Gastroesophageal sphincter (tissue), 4 donors: ENCODE data around the gene PNKP. TPM values are rescaled to one million over a fixed set of nuclear protein-coding genes. Genes with fewer than 3 reads are reported as not detected.
"Not testable (repeated sequence)": the region's sequence is repeated elsewhere in the genome, so short reads cannot be mapped to it uniquely, and the experiment has no call there.

Source experiments
- ATAC-seq: fragments of 150-250 bp; one replicate; pipeline ENCODE4 v1.9.1; 2016; ENCODE audit warnings: mild to moderate bottlenecking, moderate library complexity
- H3K27ac ChIP-seq, 4 donors: fragments of 200-600 bp; sonication (generic) in 3 of 4; 1 replicate in 3 of 4; 2 replicates in 1 of 4; pipeline ENCODE4 v1.5.1; 2016 to 2019
- H3K27me3 ChIP-seq: fragments of 200-600 bp; sonication (generic); one replicate; pipeline ENCODE4 v1.5.1; 2019
- H3K36me3 ChIP-seq, 2 donors: fragments of 200-600 bp; sonication (generic); one replicate each; pipeline ENCODE4 v1.5.1; 2019; ENCODE audit warnings: control low read depth in 1 of 2
- H3K4me1 ChIP-seq, 3 donors: fragments of 200-600 bp; sonication (generic); 1 replicate in 2 of 3; 2 replicates in 1 of 3; pipeline ENCODE4 v1.5.1; 2016 to 2019; ENCODE audit warnings: control low read depth in 2 of 3
- H3K4me3 ChIP-seq, 2 donors: fragments of 200-600 bp; sonication (generic); one replicate each; pipeline ENCODE4 v1.5.1; 2019; ENCODE audit warnings: mild to moderate bottlenecking in 1 of 2, moderate library complexity in 1 of 2
- H3K9me3 ChIP-seq, 3 donors: fragments of 200-600 bp; sonication (generic); one replicate each; pipeline ENCODE4 v1.5.1; 2017 to 2019; ENCODE audit warnings: control low read depth in 2 of 3
- CTCF ChIP-seq, 4 experiments: fragments of 200-600 bp in 2 of 4; fragments of 450-650 bp in 2 of 4; sonication (generic) in 1 of 4; IDR thresholded peaks; one replicate each; pipeline ENCODE4 v1.5.1; 2017 to 2019; ENCODE audit warnings: antibody characterized with exemption in 4 of 4, mild to moderate bottlenecking in 2 of 4, moderate library complexity in 2 of 4
- EP300 ChIP-seq: sonication (generic); formaldehyde crosslinking; IDR thresholded peaks from one replicate; pipeline ENCODE4 v1.6.1; 2017; ENCODE audit warnings: antibody characterized with exemption, mild to moderate bottlenecking
- POLR2A ChIP-seq, 2 donors: fragments of 450-650 bp; IDR thresholded peaks; one replicate each; pipeline ENCODE4 v1.6.1; 2017; ENCODE audit warnings: antibody characterized with exemption in 2 of 2, mild to moderate bottlenecking in 2 of 2, moderate library complexity in 1 of 2
- POLR2AphosphoS5 ChIP-seq: sonication (generic); formaldehyde crosslinking; IDR thresholded peaks from one replicate; pipeline ENCODE4 v1.6.1; 2017; ENCODE audit warnings: antibody characterized with exemption
- WGBS, 2 donors: methylation state at CpG; one replicate each; pipeline ENCODE4 v1.1.5; 2018; ENCODE audit warnings: low coverage in 1 of 2; 5-methylcytosine and 5-hydroxymethylcytosine counted together
- total RNA-seq, 4 donors: library from RNA; depleted of rRNA; stranded (reverse); fragments of >200 nt; gene quantifications; one replicate each; pipeline ENCODE4 v1.1.0, GENCODE V29; 2016

PNKP gene
- total RNA-seq, 4 donors from 2014 or later, result 12.5 to 64.3 (median 29.4) TPM

DNA sequence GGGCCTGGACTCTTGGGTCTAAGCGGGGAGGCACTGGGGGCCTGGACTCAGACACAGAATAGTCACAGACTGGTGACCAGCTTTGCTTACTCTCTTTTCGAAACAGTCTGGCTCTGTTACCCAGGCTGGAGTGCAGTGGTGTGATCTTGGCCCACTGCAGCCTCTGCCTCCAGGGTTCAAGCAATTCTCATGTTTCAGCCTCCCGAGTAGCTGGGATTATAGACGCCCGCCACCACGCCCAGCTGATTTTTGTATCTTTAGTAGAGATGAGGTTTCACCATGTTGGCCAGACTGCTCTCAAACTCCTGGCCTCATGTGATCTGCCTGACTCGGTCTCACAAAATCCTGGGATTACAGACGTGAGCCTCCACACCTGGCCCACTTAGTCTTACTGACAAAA is 38.2 kb downstream of the PNKP start:
- Histone ChIP-seq H3K36me3 (peaks cover 0 to 84% of the 10 kb centered on the region in 2 donors), H3K9me3 (no peaks in the 10 kb centered on the region), H3K4me3 (no peak overlapping the region), H3K4me1 (no peaks in the 10 kb centered on the region), H3K27me3 (no peaks in the 10 kb centered on the region), H3K27ac (no peak overlapping the region)
- WGBS, 2 donors, result 89% methylated on average over 5 of the region's 8 CpGs; no CpG with 5 or more reads in 1 of the 2 donors
- no peak for ATAC-seq
- TF ChIP-seq CTCF (IDR thresholded peaks at IDR 0.05) (no peak), POLR2AphosphoS5 (no peak), EP300 (no peak), POLR2A (IDR thresholded peaks at IDR 0.05) (no peak)

DNA sequence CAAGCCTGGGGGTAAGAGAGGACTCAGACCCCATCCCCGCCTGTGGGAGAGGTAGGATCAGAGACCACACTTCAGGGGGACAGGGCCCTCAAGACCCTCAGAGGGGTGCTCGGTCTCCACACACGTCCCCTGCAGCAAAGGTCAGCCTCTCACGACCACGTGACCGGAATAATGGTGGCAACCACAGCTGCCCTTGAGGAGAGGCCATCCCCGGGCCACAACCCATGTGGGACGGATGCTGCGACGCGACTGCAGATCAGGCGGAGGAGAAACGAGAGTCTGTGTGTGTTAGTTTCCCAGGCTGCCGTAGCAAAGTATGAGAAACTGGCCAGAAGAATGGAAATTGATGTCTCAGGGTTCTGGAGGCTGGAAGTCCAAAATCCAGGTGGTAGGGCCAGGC is 40.3 kb downstream of the PNKP start:
- Histone ChIP-seq H3K27me3 (no peaks in the 10 kb centered on the region), H3K4me1 (no peaks in the 10 kb centered on the region), H3K27ac (no peak overlapping the region), H3K4me3 (no peak overlapping the region), H3K36me3 (peaks cover 0 to 78% of the 10 kb centered on the region in 2 donors), H3K9me3 (no peaks in the 10 kb centered on the region)
- WGBS, 2 donors, result 79 to 95% methylated on average over 4 to 6 of the region's 14 CpGs
- TF ChIP-seq EP300 (no peak), POLR2A (IDR thresholded peaks at IDR 0.05) (no peak), CTCF (IDR thresholded peaks at IDR 0.05) (no peak), POLR2AphosphoS5 (no peak)
- no peak for ATAC-seq

DNA sequence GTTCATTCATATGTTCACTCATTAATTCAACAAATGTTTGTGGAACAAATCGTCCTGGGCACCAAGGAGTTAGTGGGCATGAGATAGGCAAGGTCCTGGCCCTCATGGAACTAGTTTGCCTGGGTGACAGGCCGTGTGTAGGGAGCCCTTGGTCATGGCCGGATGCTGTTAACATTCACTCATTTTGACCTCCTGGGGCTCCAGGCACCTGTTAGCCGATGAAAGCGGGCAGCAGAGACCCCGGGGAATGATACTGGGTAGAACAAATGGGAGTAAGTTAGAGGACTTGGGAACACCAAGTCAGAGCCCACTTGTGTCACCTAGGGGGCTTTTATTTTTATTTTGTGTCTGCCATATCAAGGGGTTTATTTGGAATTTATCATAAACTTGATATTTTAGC is 42.7 kb downstream of the PNKP start:
- no peaks in the 10 kb centered on the region for H3K27me3 ChIP-seq
- H3K4me3 ChIP-seq, result no peak overlapping the region
- 80 to 83% methylated on average over 5 of the region's 6 CpGs for WGBS, 2 donors
- H3K9me3 ChIP-seq, result no peaks in the 10 kb centered on the region
- TF ChIP-seq CTCF (IDR thresholded peaks at IDR 0.05) (no peak), POLR2AphosphoS5 (no peak), POLR2A (IDR thresholded peaks at IDR 0.05) (no peak), EP300 (no peak)
- H3K27ac ChIP-seq, result no peak overlapping the region
- peaks cover 0 to 8% (median 0%) of the 10 kb centered on the region in 3 donors for H3K4me1 ChIP-seq
- H3K36me3 ChIP-seq, result peaks cover 0 to 64% of the 10 kb centered on the region in 2 donors
- ATAC-seq, result no peak

DNA sequence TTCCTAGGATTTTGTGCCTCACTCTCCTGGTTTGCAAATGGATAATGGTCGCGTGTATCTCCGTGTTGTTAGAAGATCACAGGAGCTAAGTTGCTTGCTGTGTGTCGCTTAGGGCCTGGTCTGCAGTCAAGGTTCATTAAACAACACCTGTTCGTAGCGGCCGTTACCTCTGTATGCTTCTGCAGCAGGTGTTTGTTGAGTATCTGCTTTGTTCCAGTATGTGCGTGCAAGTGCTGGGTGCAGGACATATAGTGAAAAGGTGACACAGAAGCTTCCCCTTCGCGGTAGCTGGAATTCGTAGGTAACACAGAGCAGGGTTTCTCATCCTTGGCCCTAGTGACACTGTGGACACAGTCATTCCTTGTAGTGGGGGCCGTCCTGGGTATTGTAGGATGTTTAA is 43.9 kb downstream of the PNKP start:
- 93 to 100% methylated on average over 2 to 10 of the region's 12 CpGs for WGBS, 2 donors
- TF ChIP-seq POLR2A (IDR thresholded peaks at IDR 0.05) (no peak), POLR2AphosphoS5 (no peak), EP300 (no peak), CTCF (IDR thresholded peaks at IDR 0.05) (no peak)
- H3K4me3 ChIP-seq, result no peak overlapping the region
- ATAC-seq, result no peak
- no peaks in the 10 kb centered on the region for H3K27me3 ChIP-seq
- no peaks in the 10 kb centered on the region for H3K9me3 ChIP-seq
- H3K27ac ChIP-seq, result no peak overlapping the region
- peaks cover 0 to 53% of the 10 kb centered on the region in 2 donors for H3K36me3 ChIP-seq
- H3K4me1 ChIP-seq, result peaks cover 0 to 20% (median 7%) of the 10 kb centered on the region in 3 donors

DNA sequence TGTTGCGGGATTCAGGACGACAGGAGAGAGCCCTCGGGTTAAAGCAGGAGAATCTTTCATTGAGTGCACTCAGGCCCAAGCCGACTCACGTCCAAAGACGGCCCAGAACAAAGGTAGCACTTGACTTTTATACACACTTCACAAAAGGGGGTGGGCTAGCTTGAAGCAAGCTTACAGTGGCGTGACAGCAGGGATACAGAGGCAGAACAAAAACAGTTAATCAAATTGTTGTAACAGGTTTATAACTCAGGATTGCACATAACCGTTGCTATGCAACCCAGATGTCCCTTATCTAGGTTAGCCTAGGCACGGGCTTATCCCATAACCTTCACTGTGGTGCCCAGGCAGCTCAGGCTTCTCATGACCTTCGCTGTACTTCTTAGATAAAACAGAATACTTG is 47.3 kb downstream of the PNKP start:
- no peak overlapping the region for H3K27ac ChIP-seq
- ATAC-seq, result no peak

DNA sequence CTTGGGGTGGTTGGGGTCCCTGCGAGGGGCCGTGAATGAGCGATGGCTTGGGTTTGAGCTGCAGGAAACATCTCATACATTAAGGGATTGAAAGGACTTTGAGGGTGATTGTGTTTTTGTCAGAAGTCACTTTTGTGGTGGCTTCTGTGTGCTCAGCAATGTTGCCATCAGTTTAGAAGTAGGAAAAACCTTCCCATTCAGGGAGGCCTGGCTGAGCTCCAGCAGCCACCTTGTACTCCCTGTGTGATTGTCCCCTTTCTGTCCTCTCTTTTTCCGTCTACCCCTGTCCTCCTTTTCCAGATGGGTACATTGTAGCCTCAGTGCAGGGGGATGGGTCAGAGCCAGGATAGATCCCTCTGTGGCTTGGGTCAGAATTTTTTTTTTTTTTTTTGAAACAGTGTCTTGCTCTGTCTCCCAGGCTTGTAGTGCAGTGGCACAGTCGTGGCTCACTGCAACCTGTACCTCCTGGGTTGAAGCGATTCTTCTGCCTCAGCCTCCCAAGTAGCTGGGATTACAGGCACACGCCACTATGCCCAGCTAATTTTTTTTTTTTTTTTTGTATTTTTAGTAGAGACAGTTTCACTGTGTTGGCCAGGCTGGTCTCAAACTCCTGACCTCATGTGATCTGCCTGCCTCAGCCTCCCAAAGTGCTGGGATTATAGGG is 47.8 kb downstream of the PNKP start:
- ATAC-seq, H3K27me3 ChIP-seq, H3K9me3 ChIP-seq, H3K27ac ChIP-seq: not testable (repeated sequence)
- Histone ChIP-seq H3K4me1 (peaks cover 0 to 30% (median 10%) of the 10 kb centered on the region in 3 donors), H3K4me3 (peak overlapping the region in 1 of 2 donors; percentile 87), H3K36me3 (peaks cover 0 to 30% of the 10 kb centered on the region in 2 donors)
- 62 to 67% methylated on average over 2 to 7 of the region's 7 CpGs for WGBS, 2 donors

More for the DNA sequence above, 47.3 kb downstream of the PNKP start:
- H3K4me3 ChIP-seq, result no peak overlapping the region
- peaks cover 0 to 33% of the 10 kb centered on the region in 2 donors for H3K36me3 ChIP-seq
- H3K9me3 ChIP-seq, result no peaks in the 10 kb centered on the region
- H3K4me1 ChIP-seq, result peaks cover 0 to 30% (median 10%) of the 10 kb centered on the region in 3 donors
- no peaks in the 10 kb centered on the region for H3K27me3 ChIP-seq
- 67% methylated on average over 3 to 6 of the region's 10 CpGs for WGBS, 2 donors
- TF ChIP-seq CTCF (IDR thresholded peaks at IDR 0.05) (no peak), POLR2A (IDR thresholded peaks at IDR 0.05) (no peak), POLR2AphosphoS5 (no peak), EP300 (no peak)
